A549 treated with GW870086 at 1 μM for 4 hours (cell line): Measurements from ENCODE around the gene TRRAP. TPM values are rescaled to one million over a fixed set of nuclear protein-coding genes. Genes with fewer than 3 reads are reported as not detected.

ENCODE experiments used
- total RNA-seq: library from RNA; stranded (reverse); fragments of 200-300 nt; extraction: Qiagen RNA extraction; gene quantifications from 5 replicates; pipeline ENCODE4 v1.2.3, GENCODE V29; 2022; ENCODE audit warnings: low read depth

TRRAP gene
- total RNA-seq = 13.8 to 19.4 TPM (median 16.4 TPM) in 5 replicates

GRCh38 chr7:98878365-98879197 lies at the start of gene TRRAP:
Gene TRRAP, plus strand, starts transcription at chr7:98878532. Its CDS starts 2,619 bp downstream, at chr7:98881151.

GRCh38 chr7:98869597-98870120 lies 8.7 kb upstream of the TRRAP start, which contains the start of gene TMEM130:
Gene TMEM130, minus strand, starts transcription at chr7:98870014. Its CDS starts 153 bp downstream, at chr7:98869861.

Other genes starting within 250 kb of the TRRAP start
- 0.27 to 0.57 TPM (median 0.31 TPM) in 5 replicates for gene TMEM130, start 8.5 kb upstream of the TRRAP start, total RNA-seq